GM18873 (cell line): ENCODE results near the gene CLTC.

Source experiments
- ATAC-seq: cut with Tn5 transposase; IDR thresholded peaks from one replicate; pipeline ENCODE4 v1.9.1; 2021; ENCODE audit warnings: mild to moderate bottlenecking, moderate library complexity, moderate number of reproducible peaks; ENCODE audit not compliant: unreplicated experiment, low FRiP score

Gene CLTC

DNA sequence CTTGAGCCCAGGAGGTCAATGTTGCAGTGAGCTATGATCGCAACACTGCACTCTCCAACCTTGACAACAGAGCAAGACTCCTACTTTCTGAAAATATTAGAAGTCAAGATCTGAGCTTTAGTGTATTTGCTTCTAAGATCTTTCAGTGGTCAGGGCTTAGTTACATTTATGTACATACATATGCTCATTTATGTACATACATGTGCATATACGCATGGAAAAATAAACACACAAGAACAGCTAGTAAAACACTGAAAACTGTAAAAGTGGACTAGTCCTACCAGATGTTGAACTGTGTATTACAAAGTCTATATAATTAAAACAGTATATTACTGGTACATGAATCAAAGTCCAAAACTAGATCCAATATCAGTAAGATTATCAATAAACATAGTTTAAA, 59.2 kb downstream of the CLTC start:
- ATAC-seq = no peak

DNA sequence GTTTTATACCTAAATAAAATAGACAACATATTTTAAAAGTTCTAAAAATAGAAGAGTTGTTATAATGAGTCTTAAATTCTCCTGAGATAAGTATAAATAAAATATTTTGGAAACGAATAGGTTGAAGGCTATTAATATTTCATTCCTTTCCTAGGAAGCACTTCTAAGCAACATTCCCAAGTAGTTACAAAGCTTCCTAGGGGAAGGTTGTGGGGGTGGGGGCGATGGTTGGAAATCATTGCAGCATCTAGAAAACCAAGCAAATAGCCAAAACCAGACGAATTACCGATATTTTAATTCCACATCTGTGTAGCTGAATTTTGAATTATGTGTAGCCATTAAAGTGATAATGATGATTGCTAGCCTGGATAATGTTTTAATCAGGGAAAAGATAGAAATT, 60.6 kb downstream of the CLTC start:
- ATAC-seq = no peak

DNA sequence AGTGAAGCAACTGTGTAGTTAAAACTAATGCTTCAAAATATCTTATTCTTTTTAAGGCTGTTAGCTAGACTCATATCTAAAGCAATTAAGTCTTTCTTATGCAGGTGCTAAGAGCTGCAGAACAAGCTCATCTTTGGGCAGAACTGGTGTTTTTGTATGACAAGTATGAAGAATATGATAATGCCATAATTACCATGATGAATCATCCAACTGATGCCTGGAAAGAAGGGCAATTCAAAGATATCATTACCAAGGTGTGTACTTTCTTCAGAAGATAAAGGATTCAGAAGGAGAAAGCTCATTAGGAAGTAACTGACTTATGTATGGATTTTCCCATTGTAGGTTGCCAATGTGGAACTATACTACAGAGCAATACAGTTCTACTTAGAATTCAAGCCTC, 63.6 kb downstream of the CLTC start:
- ATAC-seq = no peak

GRCh38 chr17:59684967-59685366, 65.3 kb downstream of the CLTC start:
- no peak for ATAC-seq

- ATAC-seq = no peak
Measured at GRCh38 chr17:59688008-59688407, 68.3 kb downstream of the CLTC start.

DNA sequence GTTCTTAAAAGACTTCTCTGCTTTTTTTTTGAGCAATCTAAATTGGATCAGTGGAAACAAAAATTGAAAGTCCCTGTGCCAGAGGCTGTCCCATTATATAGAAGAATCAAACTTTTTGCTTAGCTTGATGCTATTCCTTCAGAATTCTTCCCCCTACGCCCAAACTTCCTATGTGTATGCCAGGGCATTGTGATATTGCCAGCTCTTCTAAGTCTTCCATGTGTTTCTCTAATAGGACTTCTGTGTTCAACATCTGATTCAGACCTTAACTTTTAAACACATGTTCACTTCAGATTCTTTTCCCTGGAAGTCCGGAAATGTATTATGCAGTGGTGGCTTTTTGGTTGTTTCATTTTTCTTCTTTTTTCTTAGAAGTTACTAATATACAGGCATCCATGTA, 68.8 kb downstream of the CLTC start:
- ATAC-seq = no peak

DNA sequence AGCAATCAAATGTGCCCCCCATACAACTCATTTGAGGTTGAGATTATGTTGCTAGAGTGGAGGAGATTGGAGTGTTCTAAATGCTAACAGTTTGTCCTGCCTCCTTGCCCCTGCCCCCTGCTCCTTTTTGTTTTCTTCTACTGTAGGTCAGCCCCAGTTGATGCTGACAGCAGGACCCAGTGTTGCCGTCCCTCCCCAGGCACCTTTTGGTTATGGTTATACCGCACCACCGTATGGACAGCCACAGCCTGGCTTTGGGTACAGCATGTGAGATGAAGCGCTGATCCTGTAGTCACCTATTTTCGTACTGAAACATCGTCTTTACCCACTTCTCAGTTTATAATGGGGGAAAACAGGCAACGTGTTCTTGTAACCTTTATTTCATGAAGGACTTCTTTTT, 73.9 kb downstream of the CLTC start:
- ATAC-seq = no peak

DNA sequence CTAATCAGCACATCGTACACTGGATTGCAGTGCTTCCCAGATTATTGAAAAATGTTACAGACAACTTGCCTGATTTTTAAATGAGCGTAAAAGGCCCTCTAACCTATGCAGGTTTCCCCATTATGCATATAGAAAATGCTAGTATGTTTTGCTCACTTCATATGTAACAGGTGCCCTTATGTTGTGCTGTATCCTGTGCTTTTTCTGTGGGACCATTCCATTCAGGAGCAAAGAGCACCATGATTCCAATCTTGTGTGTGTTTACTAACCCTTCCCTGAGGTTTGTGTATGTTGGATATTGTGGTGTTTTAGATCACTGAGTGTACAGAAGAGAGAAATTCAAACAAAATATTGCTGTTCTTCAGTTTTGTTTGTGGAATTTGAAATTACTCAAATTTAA, 74.6 kb downstream of the CLTC start:
- no peak for ATAC-seq

DNA sequence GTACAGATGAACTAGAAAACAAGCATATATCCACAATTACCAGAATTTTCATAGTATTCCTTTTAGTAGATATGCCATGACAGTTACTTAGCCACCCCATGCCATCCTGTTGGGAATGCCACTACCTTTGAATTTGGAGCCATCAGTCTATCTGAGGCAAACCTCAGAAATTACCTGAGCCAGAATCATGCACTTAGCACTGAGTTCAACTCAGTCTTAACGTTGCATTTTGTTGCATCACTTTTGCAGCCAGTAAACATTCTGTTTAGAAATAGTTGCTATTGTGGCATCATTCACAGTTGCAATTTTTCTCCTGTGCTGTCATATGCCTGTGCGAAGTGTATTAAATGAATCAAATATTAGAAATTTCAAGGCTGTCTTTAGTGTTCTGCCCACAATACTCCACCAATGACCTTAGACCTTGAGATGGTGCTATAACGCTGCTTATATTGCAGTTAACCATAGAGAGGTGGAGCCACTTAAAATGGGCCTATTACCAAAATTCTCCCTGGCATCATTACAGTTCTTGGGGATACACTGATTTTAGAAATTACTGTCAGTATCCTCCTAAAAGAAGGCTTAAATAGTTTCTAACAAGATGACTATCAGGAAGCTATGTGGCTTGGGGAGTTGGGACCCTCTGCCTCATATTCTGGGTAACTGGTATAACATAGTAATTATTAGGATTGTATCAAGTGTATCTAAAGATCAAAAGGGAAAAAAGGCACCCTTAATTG, 76.4 kb downstream of the CLTC start:
- ATAC-seq = no peak

DNA sequence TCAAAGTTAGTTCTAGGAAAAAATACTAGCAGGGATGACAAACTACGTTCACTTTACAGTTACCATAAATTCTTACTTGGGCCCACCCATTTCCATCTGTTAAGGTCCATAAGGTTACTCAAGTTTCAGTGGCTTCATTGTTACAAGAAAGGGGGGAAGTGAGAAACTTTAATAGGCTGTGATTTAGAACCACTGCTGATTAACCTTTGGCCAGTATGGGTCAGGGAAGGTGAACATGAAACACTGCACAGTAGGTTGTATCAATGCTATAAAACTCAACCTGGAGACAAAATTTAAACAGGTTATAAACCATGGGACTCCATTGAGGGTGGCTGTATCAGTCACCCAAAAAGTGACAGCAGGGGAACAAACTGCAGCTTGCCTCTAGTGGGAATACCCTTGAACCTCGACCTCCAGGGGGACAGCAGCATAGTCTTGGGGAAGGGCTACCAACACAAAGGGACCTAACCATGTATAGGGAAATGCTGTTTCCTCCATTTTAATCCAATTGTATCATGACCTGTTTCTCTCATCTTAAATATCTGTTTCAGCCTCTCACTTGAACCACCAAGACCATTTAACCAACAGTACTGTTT, 77.1 kb downstream of the CLTC start:
- ATAC-seq = no peak

GRCh38 chr17:59698143-59698542, 78.4 kb downstream of the CLTC start:
- no peak for ATAC-seq

DNA sequence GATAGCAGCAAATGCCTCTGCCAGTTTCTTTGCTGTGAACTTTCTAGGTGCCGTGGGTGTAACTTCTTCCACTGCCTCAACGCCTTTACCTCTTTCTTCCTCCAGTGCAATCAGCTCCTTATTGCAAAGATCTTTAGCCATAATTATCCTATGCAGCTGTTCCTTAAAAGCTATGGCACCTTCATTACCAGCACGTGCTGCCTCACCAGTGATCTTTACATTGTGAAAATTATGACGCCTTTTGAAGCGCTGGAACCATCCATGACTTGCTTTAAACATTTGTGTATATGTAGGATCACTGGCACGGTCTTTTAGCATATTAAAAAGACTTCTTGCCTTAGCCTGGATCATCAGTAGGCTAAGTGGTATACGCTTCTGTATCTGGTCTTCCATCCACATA, 79.5 kb downstream of the CLTC start:
- ATAC-seq = no peak

GRCh38 chr17:59699786-59700185, 80.1 kb downstream of the CLTC start:
- ATAC-seq = no peak

DNA sequence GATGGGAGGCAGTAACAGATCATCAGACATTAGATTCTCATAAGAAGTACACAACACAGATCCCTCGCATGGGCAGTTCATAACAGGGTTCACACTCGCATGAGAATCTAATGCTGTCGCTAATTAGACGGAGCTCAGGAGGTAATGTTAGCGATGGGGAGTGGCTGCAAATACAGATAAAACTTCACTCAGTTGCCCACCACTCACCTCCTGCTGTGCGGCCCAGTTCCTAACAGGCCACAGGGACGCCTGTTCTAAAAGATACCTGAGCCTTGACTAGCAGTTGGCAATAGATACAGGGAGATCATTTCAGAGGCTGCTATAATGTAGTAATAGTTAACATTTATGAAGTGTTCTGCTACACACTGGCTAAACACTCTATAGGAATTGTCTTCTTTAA, 82.6 kb downstream of the CLTC start:
- ATAC-seq = no peak

DNA sequence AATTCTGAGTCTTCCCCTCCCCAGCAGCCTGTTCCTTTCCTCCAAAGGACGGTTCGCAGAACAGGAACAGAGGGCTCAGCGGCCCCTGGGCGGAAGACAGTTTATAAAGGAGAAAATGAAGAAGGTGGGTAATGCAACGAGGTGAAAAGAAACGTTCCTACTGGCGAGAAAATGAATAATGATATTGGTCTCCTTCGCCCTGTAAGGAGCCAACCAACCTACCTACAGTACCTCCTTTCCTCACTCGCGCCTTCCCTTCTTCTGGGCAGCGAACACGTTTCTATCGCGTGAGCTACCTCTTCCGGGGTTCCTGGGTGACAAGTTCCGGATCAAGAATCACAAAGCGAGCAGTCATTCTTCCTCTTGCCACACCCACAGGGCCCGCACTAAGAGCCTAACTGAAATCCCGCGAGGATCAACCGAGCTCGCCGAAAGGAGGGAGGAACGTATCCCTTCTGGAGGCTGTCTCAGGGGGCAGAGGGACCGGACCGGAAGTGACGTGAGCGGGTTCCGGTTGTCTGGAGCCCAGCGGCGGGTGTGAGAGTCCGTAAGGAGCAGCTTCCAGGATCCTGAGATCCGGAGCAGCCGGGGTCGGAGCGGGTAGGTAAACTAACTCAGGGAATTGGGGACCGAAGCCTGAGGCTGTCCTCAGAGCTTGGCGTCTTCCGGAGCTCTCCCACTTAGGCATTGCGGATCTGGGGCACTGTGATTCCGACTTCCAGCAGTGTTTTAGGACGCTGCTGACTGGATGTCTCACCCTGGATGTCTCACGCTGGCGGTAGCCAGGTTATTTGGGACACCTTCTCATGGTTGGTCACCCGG, 87.7 kb downstream of the CLTC start, which contains the start of the genes PTRH2 and VMP1:
Gene PTRH2, minus strand, starts transcription at position 282 of the 822 bp plus-strand sequence. CDS start 9,452 bp downstream, outside the sequence.
Gene VMP1, plus strand, starts transcription at position 506 of the 822 bp plus-strand sequence. CDS start 23,793 bp downstream, outside the sequence.
- ATAC-seq = peak; percentile 92

- no peak for ATAC-seq
Measured at GRCh38 chr17:59707971-59708430, 88.3 kb downstream of the CLTC start.

DNA sequence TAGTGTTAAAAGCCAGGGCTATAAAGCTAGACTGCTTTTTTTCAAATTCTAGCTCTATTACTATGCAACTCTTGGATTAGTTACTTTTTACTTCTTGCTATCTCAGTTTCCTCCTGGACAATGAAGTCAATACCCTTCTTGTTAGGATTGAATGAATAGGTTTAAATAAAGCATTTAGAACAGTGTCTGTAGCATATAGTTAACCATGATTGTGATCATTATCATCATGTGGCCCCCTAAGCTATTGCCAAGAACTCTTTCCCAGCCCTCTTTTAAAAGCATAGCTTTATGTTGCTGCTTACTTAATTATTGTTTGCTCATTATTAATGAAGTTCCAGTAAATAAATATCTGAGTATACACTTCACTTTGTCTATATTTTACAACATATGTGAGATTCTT, 92.2 kb downstream of the CLTC start:
- ATAC-seq = no peak

DNA sequence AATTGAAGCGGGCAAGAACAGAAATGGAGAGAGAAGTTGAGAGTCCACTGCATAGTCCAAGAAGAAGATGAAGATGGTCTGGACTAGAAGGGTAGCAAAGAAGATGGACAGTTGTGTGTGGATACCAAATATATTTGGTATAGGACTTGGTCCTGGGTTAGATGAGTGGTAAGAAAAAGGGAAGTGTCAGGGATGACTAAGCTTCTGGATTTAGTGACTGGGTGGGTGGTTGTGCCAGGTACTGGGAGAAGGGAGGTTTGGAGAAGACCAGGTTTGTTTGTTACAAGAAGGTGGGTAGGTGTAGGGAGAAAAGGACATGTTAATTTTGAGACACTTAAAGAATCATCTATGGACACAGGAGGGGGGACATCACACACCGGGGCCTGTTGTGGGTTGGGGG, 93.2 kb downstream of the CLTC start:
- ATAC-seq = no peak

DNA sequence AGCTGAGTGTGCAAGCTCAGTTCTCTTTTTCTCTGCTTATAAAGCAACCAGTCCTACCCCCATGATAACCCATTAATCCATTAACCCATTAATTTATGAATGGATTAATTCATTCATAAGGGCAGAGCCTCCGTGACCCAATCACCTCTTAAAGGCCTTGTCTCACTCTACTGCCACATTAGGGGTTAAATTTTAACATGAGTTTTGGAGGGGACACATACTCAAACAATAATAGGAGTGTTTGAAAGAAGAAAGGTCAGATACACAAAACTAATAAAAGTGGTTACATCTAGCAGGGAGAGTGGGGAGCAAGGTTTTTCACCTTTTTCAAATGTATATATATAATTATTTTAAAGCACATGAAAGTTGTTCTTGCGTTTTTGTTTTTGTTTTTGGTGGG, 94.6 kb downstream of the CLTC start:
- ATAC-seq = no peak

DNA sequence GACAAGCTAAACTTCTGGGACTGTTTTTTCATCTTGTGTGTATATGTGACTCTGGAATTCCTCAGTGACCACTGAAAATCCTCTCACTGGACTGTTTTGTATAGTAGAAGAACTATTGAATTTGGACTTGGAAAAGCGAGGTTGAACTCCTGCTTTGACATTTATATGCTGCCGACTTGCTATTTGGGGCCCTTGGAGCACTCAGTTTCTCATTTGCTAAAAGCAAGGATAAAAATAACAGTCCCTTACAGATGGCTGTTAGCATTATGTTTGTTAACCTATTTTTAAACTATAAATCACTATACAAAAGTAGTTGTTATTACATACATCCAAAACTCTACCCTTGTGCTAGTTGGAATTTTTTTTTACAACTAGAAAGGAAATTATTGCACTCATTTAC, 96.7 kb downstream of the CLTC start:
- no peak for ATAC-seq

DNA sequence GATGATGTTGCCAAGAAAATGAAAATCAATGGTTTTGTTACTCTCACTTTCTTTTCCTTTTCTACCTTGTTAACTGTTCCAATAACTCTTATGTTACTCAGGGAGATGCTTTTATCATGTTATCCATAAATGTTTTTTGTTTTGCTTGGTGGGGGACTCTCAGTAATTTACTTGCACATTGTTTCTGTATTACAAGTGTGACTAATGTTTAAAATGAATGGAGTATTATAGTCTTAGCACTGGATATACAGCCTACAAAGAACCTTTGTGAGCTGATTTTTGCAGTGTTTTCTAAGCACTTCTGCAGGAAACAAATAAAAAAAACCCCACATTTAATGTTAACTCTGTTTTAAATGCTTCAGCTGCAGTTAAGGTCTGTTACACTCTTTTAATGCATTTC, 99.8 kb downstream of the CLTC start:
- no peak for ATAC-seq
